ENCODE measurements around the gene ETF1.
A peak's percentile ranks its signal among the peaks of the same experiment; 100 is the strongest.
"Not testable (repeated sequence)": the region's sequence is repeated elsewhere in the genome, so short reads cannot be mapped to it uniquely, and the experiment has no call there.

The ETF1 gene

DNA sequence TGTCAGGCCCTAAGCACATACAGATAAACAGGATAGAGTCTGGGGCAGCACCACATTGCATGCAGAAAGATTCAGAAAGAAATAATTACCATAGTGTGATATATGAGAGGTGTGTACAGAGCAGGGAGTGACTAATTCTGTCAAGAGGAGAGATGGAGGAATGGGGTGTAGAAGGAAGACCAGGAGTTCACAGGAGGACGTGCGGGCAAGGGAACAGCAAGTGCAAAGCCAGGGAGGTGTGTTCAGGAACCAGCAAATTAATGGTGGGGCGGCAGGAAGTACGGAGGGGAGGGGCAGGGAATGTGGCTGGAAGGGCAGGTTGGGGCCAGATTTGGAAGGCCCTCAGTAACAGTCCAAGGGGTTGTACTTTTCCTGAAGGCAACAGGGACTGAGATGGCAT is 60.4 kb downstream of the ETF1 start:
- no peak for DNase-seq

DNA sequence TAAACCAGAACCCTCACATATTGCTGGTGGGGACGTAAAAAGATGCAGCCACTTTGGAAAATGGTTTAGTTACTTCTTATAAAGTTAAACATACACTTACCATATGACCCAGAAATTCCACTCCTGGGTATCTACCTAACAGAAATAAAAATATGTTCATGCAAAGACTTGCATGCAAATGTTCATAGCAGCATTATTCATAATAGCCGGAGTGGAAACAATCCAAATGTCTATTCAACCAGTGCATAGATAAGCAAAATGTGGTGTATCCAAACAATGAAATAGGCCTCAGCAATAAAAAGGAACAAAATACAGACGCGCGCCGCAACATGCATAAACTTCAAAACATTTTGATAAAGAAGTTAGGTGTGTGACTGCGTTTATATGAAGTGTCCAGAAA is 66.1 kb downstream of the ETF1 start:
- DNase-seq, result no peak

DNA sequence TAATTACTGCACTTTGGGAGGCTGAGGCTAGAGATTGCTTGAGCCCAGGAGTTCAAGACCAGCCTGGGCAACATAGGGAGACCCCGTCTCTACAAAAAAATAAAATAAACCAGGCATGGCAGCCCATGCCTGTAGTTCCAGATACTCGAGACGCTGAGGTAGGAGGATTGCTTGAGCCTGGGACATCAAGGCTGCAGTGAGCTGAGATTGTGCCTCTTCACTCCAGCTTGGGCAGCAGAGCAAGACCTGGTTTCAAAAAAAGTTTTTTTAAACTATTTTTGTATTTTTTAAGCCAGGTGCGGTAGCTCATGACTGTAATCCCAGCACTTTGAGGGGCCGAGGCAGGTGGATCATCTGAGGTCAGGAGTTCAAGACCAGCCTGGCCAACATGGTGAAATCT is 69.9 kb downstream of the ETF1 start:
- DNase-seq, result not testable (repeated sequence)

DNA sequence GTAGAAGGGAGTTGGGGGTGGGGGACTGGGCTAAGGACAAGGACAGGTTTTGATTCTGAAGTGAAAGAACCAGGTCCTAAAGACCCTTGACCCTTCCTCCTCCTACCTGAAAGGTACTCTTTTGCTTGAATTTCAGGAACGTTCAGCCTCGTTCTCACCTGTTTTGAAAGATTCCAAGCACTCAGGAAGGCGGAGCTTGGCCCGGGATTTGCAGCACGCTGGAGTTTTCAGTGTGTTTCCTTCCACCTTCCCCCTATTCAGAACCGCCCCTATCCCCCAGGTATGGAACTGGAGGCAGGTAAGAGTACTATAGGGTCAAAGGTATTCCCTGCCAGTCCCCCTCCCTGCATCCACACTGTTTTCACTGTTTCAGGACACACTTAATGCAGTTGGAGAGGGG is 70.7 kb downstream of the ETF1 start:
- DNase-seq, result no peak

DNA sequence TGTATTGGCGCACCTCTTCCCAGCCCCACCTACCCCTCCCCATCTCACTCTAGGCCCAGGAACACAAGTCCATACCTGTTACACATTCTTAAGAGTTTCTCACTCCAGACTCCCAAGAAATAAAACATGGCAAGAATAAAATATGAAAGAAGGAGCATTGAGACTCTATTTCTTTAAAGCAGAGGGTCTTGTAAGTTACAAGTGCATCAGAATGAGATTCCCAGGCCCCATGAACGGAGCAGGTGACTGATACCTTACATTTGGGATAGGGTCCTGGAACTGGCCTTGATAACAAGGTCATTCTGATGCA is 72.0 kb downstream of the ETF1 start:
- no peak for DNase-seq

DNA sequence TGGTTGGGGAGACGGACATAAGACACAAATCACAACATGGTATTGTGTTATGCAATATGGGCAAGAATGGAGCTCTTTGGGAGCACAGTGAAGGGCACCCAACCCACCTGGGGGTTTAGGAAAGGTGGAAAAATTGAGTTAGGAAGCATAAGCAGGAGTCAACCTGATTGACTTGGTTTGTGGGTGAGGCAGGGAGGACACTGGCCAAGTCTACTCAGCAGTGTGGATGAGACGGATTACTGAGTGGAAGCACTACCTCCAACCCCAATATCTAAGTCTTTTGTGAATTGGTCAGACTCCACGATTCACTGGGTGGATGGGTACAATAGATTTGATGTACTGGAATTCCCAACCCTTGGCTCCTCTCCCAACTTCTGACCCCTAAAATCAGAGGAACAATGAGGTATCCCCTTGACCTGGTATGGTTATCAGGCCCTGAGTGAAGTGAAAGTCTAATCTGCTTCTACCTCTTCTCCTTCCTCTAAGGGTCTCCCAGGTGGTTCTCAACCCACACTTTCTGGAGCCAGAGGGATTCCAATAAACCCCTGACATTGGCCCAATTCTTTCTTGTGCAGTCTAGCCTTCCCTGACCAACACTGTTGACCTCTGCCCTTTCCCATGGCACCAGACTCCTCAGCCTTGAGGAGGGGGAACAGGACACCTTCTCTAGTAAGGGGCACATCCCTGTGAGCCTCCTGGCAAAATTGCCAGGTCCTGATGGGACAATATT is 72.5 kb downstream of the ETF1 start:
- DNase-seq, result no peak

DNA sequence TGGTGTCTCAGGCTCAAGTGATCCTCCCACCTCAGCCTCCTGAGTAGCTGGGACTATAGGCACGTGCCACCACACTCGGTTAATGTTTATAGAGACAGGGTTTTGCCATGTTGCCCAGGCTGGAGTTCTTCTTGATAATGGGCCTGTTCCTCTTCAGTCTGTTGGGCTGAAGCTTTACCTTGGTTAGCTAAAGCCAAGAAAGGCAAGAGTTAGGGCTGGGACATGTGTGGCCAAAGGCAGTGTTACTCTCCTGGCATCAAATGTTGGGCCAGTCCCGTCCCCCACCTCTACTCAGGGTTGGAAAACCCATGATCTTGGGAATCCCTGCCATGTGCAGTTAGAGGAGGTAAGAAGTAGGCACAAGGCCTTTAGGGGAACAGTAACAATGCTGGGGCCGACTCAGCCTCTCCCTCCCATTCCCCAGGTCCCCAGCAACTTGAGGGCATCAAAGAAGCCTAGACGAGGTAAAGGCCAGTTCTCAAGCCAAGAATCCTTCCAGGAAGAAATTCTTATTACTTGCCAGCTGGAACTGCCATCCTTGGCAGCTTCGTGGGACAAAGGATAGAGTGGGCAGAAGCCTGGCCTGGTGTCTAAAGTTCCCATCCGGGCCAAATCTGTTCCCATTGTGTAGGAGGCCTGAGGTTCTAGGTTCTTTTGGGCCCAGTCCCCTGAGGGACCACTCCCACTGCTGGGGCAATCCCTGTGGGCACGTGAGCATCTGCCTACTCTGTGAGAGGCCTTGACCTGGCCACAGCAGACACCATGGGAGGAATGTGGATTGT is 73.3 kb downstream of the ETF1 start:
- DNase-seq, result no peak

DNA sequence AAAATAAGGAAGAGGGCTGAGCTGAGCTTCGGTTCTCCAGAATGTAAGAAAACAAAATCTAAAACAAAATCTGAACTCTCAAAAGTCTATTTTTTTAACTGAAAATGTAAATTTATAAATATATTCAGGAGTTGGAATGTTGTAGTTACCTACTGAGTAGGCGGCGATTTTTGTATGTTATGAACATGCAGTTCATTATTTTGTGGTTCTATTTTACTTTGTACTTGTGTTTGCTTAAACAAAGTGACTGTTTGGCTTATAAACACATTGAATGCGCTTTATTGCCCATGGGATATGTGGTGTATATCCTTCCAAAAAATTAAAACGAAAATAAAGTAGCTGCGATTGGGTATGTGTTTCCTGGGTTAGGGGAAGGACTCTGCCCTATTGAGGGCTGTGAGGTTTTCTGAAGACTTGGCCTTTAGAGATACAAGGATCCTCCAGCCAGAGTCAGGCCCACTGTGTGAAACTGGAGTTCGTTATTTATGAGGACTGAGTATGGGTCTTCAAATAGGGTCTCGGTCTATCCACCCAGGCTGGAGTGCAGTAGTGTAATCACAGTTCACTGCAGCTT is 74.0 kb downstream of the ETF1 start:
- DNase-seq, result no peak

DNA sequence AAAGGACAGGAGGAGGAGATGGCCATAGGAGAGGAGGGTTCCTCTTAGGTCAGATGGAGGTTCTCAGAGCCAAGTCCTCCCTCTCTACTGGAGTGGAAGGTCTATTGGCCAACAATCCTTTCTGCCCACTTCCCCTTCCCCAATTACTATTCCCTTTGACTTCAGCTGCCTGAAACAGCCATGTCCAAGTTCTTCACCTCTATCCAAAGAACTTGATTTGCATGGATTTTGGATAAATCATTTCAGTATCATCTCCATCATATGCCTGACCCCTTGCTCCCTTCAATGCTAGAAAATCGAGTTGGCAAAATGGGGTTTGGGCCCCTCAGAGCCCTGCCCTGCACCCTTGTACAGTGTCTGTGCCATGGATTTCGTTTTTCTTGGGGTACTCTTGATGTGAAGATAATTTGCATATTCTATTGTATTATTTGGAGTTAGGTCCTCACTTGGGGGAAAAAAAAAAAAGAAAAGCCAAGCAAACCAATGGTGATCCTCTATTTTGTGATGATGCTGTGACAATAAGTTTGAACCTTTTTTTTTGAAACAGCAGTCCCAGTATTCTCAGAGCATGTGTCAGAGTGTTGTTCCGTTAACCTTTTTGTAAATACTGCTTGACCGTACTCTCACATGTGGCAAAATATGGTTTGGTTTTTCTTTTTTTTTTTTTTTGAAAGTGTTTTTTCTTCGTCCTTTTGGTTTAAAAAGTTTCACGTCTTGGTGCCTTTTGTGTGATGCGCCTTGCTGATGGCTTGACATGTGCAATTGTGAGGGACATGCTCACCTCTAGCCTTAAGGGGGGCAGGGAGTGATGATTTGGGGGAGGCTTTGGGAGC is 74.7 kb downstream of the ETF1 start:
- no peak for DNase-seq

DNA sequence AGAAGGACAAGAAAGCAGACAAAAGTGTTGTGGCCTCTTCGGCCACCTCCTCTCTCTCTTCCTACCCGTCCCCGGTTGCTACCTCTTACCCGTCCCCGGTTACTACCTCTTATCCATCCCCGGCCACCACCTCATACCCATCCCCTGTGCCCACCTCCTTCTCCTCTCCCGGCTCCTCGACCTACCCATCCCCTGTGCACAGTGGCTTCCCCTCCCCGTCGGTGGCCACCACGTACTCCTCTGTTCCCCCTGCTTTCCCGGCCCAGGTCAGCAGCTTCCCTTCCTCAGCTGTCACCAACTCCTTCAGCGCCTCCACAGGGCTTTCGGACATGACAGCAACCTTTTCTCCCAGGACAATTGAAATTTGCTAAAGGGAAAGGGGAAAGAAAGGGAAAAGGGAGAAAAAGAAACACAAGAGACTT is 75.3 kb downstream of the ETF1 start:
- DNase-seq, result no peak

DNA sequence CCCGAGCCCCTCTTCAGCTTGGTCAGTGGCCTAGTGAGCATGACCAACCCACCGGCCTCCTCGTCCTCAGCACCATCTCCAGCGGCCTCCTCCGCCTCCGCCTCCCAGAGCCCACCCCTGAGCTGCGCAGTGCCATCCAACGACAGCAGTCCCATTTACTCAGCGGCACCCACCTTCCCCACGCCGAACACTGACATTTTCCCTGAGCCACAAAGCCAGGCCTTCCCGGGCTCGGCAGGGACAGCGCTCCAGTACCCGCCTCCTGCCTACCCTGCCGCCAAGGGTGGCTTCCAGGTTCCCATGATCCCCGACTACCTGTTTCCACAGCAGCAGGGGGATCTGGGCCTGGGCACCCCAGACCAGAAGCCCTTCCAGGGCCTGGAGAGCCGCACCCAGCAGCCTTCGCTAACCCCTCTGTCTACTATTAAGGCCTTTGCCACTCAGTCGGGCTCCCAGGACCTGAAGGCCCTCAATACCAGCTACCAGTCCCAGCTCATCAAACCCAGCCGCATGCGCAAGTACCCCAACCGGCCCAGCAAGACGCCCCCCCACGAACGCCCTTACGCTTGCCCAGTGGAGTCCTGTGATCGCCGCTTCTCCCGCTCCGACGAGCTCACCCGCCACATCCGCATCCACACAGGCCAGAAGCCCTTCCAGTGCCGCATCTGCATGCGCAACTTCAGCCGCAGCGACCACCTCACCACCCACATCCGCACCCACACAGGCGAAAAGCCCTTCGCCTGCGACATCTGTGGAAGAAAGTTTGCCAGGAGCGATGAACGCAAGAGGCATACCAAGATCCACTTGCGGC is 75.9 kb downstream of the ETF1 start:
- DNase-seq, result no peak

DNA sequence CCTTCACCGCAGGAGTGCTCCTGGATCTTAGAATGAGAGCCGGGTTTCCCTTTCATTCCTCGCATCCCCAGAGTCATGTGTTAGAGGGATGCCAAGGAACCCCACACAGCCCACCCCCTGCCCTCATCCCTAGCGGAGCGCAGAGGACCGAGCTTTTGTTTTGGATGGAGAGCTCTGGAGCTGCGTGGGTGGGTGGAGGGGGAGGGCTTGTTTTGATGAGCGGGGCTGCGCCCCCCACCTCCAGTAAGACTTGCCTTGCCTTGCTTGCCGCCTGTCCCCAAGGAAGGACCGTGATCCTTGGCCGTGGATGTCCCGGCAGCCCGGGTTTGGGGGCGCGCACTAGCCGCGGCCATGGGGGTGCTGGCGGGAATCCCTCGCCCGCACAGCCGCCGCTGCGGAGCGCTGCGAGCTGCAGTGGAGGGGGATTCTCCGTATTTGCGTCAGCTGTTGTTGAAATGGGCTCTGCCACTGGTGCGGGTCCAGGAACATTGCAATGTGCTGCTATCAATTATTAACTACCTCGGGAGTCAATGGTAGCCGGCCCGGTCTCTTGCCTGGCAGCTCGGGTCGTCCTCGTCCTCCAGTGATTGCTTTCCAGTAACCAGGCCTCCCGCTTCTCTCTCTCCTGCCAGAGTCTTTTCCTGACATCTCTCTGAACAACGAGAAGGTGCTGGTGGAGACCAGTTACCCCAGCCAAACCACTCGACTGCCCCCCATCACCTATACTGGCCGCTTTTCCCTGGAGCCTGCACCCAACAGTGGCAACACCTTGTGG is 76.7 kb downstream of the ETF1 start:
- no peak for DNase-seq

DNA sequence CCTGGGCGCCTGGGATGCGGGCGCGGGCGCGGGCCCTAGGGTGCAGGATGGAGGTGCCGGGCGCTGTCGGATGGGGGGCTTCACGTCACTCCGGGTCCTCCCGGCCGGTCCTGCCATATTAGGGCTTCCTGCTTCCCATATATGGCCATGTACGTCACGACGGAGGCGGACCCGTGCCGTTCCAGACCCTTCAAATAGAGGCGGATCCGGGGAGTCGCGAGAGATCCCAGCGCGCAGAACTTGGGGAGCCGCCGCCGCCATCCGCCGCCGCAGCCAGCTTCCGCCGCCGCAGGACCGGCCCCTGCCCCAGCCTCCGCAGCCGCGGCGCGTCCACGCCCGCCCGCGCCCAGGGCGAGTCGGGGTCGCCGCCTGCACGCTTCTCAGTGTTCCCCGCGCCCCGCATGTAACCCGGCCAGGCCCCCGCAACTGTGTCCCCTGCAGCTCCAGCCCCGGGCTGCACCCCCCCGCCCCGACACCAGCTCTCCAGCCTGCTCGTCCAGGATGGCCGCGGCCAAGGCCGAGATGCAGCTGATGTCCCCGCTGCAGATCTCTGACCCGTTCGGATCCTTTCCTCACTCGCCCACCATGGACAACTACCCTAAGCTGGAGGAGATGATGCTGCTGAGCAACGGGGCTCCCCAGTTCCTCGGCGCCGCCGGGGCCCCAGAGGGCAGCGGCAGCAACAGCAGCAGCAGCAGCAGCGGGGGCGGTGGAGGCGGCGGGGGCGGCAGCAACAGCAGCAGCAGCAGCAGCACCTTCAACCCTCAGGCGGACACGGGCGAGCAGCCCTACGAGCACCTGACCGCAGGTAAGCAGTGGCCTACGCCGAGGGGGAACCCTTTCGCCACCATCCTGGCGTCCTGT is 77.5 kb downstream of the ETF1 start, which contains the start of gene EGR1:
Gene EGR1, plus strand, starts transcription at position 219 of the 864 bp plus-strand sequence. Its CDS starts 283 bp downstream, at position 502.
- DNase-seq, result no peak

DNA sequence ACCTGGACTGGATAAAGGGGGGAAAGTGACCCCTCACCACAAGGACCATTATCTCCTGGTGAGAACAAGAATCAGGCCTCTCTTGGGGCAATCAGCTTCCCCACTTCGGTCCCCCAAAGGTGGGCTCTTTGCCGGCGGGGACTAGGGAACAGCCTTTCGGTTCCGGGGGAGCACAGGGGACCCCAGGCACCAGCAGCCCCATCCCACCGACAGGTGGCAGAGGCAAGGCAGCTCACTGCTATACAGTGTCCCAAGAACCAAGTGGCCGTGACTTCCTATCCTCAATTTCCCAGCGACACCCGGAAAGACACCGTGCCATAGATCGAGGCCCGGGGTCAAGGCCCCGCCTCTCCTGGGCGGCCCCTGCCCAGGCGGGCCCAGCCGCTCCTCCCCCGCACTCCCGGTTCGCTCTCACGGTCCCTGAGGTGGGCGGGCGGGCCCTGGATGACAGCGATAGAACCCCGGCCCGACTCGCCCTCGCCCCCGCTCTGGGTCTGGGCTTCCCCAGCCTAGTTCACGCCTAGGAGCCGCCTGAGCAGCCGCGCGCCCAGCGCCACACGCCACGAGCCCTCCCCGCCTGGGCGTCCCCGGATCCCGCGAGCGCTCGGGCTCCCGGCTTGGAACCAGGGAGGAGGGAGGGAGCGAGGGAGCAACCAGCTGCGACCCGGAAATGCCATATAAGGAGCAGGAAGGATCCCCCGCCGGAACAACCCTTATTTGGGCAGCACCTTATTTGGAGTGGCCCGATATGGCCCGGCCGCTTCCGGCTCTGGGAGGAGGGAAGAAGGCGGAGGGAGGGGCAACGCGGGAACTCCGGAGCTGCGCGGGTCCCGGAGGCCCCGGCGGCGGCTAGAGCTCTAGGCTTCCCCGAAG is 78.4 kb downstream of the ETF1 start:
- peak; percentile 75 for DNase-seq

DNA sequence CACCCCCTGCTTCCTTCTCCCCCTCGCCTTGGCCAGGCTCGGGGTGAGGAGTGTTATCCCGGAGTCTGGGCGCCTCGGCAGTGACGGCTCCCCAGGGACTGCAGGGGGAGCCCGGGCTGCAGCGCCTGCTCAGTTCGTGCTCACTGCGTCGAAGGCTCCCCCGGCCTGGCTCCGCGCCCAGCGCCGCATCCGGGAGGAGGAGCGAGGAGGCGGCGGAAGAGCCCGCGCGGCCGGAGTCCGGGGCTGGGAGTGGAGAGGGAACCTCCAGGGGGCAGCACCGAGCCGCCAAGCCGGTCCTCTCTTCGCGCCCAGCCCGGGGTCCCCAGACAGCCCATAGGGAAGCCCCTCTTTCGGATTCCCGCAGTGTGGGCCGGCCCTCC is 79.0 kb downstream of the ETF1 start:
- DNase-seq, result peak; percentile 44

DNA sequence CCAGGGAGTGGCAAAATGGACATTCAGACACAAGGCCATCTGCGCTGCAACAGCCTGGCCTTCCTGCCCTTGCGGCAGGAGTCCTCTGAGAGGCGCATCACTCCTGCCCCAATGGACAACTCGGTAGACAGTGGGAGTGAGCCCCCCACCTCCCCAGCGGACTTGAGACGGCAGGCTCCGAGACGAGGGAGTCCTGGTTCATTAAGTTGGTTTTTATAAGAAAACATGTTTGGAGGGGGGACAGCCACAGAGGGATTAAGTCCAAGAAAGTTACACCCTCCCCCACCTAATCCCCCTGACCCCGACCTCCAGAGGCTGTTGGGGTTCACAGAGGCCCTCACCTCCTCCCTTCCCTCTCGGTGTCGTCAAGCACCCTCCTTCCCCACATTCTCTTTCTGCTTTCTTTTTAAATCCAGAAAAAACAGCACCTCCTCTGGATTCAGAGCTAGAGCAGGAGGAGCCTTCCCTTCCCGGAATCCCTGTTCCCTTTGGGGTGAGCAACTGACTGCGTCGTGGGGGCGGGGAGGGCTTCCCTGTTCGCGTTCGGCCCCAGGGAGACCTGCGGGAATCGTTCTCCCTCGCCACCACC is 79.5 kb downstream of the ETF1 start:
- no peak for DNase-seq

DNA sequence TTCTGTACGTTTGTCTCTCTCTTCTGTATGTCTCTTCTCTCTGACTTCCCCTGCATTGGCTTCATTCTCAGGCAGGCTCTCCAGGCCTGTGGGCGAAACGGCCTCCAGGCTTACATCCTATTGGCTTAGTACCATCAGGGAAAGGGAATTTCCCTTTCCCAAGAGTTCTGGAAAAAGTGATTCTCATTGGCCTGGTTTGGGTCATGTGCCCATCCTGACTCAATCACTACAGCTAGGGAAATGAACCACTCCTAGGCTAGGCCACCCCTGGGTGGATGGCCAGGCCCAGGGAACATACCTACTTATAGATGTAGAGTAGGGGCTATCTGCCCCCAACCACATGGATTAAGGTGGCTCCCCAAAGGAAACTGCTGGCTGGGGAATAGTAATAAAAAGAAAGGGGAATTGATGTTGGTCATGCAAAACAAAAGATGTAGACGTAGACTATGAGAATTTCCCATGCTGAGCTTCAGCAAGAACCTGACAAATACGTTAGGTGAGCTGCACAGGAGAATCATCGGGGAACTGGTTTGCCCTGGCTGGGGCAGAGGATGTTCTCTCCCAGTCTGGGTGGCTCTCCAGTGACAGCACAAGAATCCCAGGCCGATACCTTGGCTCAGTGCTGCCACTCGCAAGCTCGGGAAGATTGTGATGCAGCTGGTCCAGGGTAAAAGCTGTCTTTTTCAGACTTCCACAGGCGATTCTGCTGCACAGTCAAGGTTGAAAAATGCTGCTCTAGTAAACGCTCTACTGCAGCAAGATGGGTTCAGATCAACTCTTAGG is 81.5 kb downstream of the ETF1 start:
- no peak for DNase-seq

DNA sequence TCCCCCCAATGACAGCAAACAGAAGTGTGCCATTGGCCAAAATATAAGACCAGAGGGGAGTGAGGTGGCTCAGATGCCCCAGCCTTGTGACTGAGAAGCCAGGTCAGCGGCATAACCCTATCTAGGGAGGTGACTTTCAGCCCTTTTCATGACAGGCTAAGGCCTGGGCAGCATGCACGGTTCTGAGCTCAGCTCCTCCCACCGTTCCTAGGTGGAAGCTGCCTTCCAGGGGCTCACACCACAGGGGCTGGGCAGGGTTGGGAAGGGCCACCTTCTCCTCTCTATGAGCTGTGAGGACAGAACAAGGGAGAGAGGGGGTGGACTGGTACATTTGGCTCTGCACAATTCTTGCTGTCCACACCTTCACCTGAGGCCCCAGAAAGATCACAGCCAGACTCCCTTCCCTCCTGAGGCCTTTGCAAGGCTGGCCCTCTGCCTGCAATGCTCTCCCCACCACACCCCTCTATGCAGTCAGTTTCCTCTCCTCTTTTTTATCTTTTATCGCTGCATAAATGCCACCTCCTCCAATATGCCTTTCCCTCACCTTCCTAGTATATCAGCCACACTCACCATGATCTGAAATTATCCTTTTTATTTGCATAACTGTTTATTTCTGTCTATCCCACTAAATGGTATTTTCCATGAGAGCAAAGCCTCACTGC is 82.9 kb downstream of the ETF1 start:
- no peak for DNase-seq

All from NCI-H524 treated with DMSO at 0.1 percent for 48 hours (cell line).